NCI-H128 (cell line): ENCODE data around the gene PDE4C.

Source experiments
- DNase-seq: peaks from one replicate; lab custom pipeline; 2025; ENCODE audit not compliant: unreplicated experiment; lab: John Stamatoyannopoulos, UW

The PDE4C gene

DNA sequence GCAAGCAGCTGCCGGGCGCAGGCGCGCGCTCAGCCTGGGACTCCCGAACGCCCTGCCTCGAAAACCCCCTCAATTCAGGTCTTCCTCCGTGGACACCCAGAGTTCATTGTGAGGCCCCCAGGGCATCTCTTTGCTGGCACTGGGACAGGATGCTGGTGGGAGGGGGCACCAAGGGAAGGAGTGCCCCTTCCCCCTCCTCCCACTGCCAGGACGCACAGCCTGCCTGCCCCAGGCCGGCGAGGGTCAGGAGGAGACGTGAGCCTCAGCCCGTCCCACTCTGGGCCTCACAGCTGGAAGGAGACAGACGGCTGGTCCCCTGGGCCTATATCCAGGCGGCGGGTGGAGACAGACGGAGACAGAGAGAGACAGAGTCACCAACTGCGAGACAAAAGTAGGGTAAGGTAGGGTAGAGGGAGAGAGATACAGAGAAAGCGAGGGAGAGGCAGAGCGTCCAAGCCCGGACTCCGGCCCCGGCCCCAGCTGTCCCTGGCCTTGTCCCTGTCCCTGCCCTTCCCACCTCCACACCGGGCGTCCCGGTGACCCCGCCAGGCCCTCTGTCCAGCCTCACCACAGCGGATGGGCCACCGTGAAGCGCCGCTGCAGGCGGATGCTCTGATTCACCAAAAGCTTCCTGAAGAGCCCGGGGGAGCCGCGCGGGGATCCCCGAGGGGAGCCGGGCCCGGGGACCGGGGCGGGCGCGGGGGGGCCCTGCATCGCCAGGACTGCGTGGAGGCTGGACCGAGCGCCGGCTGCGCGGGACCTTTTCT is at the start of gene PDE4C:
Gene PDE4C (minus strand): TSS at position 737 of the 767 bp plus-strand sequence. CDS start 23 bp downstream, at position 714.
- DNase-seq = no peak

DNA sequence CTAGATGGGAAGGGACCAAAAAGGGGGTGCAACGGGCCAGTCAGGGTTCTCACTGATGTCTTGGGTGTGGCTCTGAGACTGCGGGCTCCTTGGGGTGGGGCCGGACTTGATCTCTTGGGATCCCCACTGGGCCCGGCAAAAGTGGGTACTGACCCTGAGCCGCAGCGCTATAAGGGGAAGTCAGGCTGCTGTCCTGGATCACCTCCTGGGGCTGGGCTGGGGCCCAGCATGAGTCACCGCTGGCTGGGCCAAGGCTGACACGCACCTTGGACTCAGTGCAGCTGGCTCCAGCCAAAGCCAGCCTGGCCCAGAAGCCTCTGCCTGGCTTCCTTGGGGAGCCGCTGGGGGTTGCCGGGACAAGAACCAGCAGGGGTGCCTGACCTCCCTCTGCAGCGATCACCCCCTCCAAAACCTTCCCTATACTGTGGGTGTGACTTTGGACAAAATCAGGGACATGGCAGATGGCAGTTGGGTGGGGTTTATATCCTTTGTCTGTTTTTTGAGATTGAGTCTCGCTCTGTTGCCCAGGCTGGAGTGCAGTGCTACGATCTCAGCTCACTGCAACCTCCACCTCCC is 48.6 kb upstream of the PDE4C start:
- DNase-seq = no peak

DNA sequence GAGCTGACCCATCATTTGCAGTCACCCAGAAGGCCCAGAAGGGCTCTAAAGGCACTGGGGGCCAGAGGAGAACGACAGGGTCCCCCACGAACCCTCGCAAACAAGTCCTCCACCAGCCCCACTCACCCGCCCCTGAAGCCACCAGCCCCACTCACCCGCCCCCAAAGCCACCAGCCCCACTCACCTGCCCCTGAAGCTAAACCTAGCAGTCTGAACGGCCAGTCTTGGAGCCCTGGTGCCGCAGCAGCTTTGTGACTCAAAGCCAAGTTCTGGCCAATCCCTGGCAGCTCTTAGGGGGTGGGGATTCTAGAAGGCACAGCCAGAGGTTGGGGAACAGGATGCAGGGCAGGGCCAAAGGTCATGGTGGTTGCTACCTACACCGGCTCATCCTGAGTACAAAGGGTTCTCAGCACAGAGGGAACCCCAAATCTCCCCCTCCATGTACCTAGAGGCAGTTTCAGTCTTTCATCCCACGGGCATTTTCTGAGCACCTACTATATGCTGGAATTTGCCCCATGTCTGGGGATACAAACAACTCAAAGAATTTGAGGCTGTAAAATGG is 48.1 kb upstream of the PDE4C start, which contains the start of gene IQCN:
Gene IQCN (minus strand): TSS at position 234 of the 562 bp plus-strand sequence. CDS start 4,974 bp downstream, outside the sequence.
- DNase-seq = no peak

DNA sequence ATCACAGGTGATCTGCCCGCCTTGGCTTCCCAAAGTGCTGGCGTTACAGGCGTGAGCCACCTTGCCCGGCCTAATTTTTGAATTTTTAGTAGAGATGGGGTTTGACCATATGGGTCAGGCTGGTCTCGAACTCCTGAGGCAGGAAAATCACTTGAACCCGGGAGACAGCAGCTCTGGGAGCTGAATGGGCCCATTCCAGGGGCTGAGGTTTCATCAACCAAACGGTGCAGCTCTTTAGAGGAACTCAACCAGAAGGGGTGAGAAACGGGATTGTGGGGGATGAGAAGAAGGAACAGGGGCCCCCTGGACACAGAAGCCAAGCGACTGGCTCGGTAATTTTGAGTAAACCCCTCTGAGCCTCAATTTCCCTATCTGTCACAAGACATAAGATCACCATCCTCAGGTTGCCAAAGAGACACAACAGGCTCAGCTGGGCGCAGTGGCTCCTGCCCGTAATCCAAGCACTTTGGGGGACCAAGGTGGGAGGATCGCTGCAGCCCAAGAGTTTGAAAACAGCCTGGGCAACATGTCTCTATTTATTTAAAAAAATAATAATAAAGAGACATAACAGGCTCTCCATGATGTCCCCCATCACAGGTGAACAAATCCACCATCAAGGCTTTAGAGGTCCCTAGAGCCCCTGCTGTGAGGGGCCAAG is 47.5 kb upstream of the PDE4C start:
- no peak for DNase-seq

DNA sequence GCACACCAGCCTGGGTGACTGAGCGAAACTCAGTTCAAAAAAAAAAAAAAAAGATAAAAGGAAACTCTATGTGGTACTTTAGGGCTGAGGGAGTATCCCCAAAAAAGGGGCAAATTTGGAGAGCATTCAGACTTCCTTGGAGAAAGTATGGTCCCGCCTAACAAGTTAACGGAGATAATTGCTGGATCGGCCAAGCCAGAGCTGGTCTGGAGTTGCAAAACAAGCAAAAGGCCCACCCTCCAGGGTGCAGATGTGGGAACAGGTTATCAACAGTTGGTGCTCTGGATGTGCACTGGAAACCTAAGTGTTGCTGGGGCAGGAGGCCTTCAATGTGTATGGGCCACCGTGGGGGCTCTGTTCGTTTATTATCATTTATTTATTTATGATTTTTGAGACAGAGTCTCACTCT is 45.2 kb upstream of the PDE4C start:
- no peak for DNase-seq

DNA sequence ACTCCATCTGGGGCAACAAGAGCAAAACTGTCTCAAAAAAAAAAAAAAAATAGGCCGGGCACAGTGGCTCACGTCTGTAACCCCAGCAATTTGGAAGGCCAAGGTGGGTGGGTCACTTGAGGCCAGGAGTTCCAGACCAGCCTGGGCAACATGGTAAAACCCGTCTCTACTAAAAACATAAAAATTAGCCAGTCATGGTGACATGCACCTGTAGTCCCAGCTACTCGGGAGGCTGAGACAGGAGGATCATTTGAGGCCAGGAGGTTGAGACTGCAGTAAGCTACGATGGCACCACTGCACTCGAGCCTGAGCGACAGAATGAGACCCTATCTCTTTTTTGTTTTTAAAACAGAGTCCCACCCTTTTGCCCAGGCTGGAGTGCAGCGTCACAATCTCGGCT is 44.1 kb upstream of the PDE4C start:
- DNase-seq = no peak

DNA sequence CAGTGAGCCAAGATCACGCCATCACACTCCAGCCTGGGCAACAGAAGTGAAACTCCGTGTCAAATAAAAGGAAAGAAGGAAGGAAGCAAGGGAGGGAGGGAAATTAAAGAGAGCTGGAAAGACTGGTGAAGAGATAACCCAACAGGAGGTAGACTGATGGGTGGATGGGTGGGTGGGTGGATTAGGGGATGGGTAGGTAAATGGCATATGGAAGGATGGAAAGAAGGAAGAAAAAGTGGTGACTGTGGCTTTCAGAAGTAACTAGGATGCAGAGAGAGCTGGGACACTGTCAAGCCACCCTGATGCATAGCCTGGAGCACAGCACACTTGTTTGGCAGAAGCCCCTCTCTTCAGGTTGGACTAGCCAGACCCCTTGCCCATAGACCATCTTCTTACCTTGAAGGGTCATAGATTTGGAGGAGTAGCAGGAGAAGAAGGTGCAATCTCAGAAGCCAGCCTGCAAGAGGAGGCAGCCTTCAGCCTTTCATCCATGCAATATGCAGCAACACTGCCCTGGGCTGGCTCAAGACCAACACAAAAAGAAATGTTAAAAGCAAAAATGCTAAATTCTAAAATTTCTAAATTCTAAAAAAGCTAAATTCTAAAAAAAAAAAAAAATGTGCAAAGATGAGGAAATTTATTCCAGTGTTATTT is 43.0 kb upstream of the PDE4C start:
- no peak for DNase-seq

DNA sequence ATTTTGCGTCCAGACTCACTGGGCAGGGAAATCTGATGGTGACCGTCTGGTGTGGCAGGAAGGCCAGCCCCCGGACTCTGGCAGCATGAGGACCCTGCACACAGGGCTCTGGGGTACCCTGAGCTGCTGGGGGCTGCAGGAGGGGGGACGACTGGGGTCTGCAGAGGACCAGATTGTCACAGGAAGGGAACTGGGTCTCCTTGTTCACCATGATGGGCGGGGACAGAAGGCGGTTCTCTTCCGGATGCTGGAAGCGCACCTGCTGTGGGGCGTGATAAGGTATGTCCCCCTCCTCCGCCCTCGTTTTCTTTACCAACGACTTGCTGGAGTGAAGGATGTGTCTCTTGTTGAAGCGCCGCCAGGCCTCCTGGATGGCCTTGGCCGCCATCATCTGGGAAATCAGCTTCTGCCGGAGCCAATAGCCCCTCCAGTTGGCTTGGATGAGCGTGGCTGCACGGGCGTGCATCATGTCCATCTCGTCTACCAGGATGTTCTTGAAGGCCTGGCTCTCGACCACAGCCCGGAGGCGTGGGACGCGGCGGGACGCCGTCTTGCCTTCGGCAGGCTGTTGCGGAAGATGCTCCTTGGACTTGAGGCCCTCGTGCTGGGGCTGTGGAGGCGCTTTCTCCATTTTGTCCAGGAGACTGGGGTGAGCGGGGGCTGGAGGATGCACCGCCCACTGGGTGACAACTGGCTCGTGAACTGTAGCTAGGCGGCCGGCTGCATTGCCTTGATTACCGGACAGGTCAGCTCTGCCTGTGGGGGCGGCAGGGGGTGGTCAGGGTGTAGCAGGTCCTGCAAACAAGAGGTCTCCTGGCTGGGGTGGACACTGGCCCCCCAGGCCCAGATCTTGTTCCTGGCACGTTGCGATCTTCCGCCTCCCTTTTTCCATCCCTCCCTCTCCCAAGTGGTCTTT is 40.8 kb upstream of the PDE4C start:
- no peak for DNase-seq

DNA sequence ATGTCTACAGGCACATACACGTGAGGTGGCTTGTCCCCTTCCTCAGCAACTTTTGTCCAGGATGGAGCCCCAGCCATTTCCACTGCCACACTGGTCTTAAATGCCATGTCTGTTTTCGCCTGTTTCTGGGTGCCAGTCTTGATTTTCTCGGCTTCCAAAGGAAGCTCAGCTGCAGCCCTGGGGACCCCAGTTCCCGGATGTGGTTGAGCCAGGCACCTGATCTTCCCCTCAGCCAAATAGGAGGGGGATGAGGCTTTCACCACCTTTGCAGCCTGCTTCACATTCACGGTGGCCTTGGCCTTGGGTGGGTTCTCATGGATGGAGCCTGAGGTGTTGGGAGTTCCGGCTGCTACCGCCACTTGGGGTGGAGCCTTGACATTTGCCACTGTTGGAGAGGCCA is 39.3 kb upstream of the PDE4C start:
- DNase-seq = no peak

DNA sequence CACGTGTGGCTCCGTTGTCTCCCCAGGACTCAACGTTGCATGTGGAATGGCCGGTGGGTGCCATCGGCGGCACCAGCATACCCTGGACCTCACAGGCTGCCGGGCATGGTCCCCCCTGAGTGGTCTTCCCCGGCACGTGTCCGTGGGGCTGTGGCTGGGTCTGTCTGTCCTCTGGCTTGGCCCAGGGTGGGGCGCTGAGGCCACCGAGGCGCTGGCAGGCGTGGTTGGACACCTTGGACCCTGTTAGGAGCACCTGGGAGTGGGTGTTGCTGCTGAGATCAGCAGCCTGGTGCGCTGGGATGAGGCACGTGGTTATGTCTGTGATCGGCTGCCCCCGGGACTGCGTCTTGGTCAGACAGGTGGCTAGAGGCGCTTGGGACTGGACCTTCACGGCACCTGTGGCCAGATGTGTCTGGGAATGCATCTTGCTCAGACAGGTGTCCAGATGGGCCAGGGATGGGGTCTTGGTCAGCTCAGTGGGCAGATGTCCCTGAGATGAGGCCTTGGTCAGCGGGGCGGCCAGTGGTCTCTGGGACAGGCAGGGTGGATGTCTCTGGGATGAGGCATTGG is 38.8 kb upstream of the PDE4C start:
- no peak for DNase-seq

DNA sequence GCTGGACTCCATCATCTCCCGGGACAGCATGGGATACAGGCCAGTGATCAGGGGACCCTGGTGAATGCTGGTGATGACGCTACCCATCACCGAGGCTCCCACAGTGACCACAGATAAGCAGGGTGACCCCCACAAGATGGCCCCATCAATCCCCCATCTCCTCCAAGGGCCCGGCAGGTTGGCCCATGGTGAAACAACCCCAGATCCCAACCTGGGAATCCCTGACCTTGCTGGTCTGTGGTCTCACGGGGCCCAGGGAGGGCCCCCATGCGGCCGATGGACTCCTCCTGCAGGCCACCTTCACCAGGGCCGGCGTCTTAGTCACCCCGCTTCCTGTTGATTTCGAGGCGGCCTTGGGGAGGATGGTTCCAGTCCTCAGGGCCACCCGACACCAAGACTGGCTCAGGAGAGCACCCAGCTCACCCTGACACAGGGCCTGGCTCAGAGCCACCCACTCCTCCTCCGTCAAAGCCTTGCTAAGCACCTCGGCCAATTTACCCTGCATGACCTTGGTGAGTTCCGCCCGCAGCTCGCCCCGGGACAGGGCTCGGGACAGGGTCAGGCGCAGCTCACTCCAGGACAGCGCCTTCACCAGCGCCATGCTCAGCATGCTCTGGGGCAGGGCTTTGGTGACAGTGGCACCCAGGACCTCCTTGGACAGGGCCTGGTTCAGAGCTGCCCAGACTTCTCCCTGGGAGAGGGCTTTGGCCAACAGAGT is 38.1 kb upstream of the PDE4C start:
- DNase-seq = no peak

DNA sequence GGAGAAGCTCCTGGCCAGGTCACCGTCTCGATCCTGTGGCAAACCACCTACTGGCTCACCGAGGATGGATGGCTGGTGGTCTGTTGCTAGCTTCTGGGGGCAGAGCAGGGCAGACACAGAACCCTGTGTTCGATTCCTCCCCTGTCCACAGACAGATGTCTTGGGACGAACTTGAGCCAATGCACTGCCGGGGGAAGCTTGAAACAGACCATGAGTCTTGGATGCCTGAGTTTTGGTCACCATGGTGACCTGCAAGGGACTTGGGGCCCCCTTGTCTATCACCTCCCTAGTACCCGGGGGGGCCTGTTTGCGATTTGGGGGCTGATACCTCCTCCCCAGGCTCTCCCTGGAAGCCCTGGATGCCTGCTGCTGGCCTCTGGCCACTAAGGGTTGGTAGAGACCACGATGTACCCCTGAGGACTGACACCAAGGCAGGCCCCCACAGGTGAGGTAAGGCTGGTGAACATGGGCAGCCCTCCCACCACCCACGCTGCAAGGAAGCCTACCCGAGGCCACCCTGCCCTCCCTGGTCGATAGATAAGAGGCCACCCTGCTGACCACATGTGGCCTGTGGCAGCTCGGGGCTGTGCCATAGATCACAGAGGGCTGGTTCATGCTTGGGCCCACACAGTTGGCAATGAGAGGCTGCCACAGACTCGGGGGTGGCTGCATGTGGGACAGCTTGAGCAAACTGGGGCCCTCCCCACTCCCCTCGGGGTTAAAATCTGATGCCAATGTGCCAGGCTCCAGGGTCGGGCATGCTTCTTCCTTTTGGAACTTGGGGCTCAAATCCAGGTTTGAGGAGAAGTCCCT is 37.3 kb upstream of the PDE4C start:
- no peak for DNase-seq

DNA sequence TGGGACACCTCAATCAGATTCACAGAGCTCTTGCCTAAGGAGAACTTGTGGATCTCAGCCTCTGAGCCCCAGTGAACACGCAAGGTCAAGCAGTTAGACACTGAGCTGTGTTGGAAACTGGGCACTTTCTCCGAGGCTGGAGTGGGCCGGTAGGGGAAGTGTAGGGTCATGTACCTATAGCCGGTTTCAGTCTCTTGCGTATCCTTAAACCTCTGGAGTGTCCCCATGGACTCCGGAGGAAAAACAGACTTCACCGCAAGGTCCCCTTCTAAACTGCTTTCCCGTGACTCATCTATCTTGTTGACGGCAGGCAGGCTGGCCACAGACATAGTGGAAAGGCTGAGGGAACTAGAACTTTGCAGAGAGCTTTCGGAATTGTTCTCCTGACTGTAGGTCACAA is 36.7 kb upstream of the PDE4C start:
- DNase-seq = no peak

DNA sequence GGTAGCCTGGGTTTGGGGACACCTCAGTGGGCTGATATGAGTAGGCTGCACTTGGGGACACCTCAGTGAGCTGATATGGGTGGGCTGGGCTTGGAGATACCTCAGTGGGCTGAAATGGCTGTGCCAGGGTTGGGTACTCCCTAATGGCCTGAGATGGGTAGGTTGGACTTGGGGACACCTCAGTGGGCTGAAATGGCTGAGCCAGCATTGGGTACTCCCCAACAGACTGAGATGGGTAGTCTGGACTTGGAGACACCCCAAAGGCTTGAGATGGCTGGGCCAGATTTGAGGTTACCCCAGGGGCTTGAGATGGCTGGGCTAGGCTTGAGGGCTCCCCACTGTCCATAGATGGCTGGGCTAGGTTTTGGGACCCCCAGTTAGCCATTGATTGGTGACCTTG is 35.9 kb upstream of the PDE4C start:
- DNase-seq = no peak

DNA sequence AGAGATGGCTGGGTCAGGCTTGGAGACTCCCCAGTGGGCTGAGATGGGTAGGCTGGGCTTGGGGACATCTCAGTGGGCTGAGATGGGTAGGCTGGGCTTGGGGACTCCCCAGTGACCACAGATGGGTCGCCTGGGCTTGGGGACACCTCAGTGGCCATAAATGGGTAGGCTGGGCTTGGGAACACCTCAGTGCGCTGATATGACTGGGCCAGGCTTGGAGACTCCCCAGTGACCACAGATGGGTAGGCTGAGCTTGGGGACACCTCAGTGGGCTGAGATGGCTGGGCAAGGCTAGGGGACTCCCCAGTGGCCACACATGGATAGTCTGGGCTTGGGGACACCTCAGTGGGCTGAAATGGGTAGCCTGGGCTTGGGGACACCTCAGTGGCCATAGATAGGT is 35.2 kb upstream of the PDE4C start:
- DNase-seq = no peak

DNA sequence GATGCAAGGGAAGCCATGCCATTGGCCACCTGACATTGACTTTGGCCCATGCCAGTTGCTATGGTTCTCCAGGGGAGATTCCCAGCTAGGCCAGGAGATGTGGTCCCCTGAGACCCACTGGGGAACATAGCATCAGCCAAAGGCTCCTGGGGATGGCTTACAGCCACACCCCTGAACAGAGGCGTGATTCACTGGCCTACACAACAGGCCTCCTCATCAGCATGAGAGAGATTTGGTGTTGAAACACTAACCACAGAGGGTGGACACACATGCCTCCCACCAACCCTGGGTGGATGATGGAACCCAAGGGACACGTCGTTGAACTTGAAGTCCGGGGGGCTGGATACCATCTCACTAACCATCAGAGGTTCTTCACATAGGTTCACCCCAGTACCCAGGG is 33.7 kb upstream of the PDE4C start:
- no peak for DNase-seq

DNA sequence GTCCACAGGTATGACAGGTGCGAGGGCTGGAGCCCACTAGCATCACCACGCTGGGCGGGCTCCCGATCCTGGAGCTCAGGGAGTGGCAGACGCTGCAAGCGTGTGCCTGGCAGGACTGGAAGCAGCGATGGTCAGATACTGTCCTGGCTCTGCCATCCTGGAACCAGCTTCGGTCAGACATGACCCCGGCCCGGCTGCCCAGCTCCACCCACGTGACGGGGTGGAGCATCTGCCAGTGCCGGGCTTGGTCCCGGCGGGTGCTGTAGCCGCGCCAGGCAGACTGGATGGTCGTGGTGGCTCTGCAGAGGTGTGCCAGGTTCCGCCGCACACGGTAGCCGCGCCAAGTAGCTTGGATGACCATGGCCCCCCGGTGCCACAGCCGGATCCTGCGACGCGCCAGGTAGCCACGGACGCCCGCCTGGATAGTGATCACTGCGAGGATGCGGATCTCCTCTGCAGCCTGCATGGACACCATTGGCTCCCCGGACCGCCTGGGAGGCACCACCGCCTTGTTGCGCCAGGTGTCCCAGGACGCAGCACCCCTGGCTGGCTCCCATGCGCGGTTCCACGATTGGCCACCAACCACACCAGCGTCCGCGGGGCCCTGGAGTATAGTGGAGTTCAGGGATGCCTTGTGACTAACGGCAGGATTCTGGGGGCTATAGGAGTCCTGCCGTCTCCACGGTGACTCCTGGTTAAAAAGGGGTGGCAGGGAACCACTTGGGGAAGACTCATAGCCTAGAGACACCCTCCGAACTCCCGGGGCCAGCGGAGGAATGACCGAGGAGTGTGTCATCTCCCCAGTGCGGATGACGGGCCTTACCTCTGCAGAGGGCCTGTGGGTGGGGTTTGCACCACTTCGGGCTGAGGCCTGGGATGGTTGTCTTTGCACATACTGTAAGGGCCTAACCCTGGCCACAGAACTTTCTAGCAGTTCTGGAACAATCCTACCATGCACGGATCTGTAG is 31.5 kb upstream of the PDE4C start:
- DNase-seq = no peak
